Measurements from ENCODE around the gene SPESP1. TPM values are rescaled to one million over a fixed set of nuclear protein-coding genes. Genes with fewer than 3 reads are reported as not detected.

The SPESP1 gene
- total RNA-seq (not detected), polyA plus RNA-seq (1 to 10 TPM in 2 of 4 donors, under 1 TPM in 2; 0.33 to 3.8 (median 0.97) TPM)

DNA sequence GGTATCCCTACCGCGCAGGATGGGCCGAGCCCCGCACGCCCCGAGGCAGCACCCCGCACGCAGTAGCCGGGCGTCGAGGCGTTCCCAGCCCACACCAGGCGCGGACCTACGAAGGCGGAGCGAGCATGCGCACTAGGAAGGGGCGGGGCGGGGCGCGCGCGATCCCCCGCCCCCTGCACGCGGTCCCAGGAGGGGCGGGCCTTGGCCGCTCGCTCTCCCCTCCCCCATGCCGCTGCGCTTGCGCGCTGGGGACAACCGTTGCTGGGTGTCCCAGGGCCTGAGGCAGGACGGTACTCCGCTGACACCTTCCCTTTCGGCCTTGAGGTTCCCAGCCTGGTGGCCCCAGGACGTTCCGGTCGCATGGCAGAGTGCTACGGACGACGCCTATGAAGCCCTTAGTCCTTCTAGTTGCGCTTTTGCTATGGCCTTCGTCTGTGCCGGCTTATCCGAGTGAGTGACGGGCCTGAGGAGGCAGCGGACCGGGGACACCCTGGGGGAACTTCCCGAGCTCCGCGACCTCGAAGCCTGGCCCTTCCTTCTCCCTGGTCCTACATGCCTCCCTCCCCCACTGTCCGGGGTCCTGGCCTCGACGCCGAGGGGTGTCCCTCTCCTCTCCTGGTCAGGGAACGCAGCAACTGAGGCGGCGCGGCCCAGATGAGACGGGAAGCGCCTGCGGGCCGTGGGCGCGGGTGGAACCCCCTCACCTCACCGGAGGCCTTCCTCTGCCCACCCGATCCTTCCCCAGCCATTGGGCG lies at the start of gene SPESP1:
SPESP1 (plus strand) TSS at position 258 of the 755 bp plus-strand sequence; CDS start at position 387, 129 bp downstream.
- Histone ChIP-seq H3K4me1 (ENCODE audit: control insufficient read depth, insufficient read depth, low read length, poor library complexity, severe bottlenecking) (no peaks in the 10 kb centered on the region), H3K27ac (ENCODE audit: insufficient read depth, low read length, poor library complexity, severe bottlenecking) (no peak within 1 kb of the TSS), H3K36me3 (ENCODE audit: control insufficient read depth, insufficient read depth, low read length) (no peaks in the 10 kb centered on the region), H3K27me3 (ENCODE audit: control insufficient read depth, insufficient read depth, low read length) (peaks cover 2% of the 10 kb centered on the region), H3K4me3 (ENCODE audit: low read depth, low read length) (no peak within 1 kb of the TSS), H3K9me3 (ENCODE audit: control insufficient read depth in 2 of 2, low read length in 2 of 2) (no peaks in the 10 kb centered on the region)
- H3K9me3 Mint-ChIP-seq: peaks cover 0 to 2% (median 0%) of the 10 kb centered on the region in 7 donors
- peak; percentile 28 to 40 for ATAC-seq (ENCODE audit: low read depth in 2 of 2)
- no peak within 1 kb of the TSS for H3K27ac Mint-ChIP-seq
- DNase-seq: peak; percentile 6 to 32 (median 13)
- H3K36me3 Mint-ChIP-seq: no peaks in the 10 kb centered on the region
- H3K4me3 Mint-ChIP-seq: peak within 1 kb of the TSS in 1 of 4 donors; percentile 38
- peaks cover 0 to 4% (median 0%) of the 10 kb centered on the region in 4 donors for H3K4me1 Mint-ChIP-seq
- peaks cover 21% of the 10 kb centered on the region for H3K27me3 Mint-ChIP-seq

DNA sequence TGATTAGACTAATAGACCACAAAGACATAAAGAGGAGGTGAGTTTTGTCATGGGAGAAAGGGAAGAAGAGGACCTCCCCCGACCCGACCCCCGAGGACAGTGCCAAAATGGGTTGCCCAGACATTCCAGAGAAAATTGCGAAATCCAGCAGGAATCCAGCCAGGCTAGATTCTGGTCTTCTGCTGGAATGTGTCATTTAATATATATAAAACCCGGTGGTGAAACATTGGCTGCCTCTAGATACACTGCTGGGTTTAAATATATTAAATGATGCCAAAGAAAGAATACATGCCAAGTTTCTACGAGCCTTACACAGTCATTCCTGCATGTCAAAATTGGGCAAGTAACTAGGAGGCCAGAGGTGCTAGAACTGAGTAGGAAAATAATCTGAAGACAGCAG lies 45.3 kb upstream of the SPESP1 start:
- Histone ChIP-seq H3K36me3 (ENCODE audit: control insufficient read depth, insufficient read depth, low read length) (no peaks in the 10 kb centered on the region), H3K4me3 (ENCODE audit: low read depth, low read length) (no peak overlapping the region), H3K27ac (ENCODE audit: insufficient read depth, low read length, poor library complexity, severe bottlenecking) (no peak overlapping the region), H3K27me3 (ENCODE audit: control insufficient read depth, insufficient read depth, low read length) (peaks cover 3% of the 10 kb centered on the region), H3K9me3 (ENCODE audit: control insufficient read depth in 2 of 2, low read length in 2 of 2) (no peaks in the 10 kb centered on the region), H3K4me1 (ENCODE audit: control insufficient read depth, insufficient read depth, low read length, poor library complexity, severe bottlenecking) (no peaks in the 10 kb centered on the region)
- Mint-ChIP-seq H3K36me3 (no peaks in the 10 kb centered on the region), H3K27ac (no peak overlapping the region), H3K27me3 (peaks cover 24% of the 10 kb centered on the region), H3K4me1 (no peaks in the 10 kb centered on the region), H3K4me3 (no peak overlapping the region), H3K9me3 (no peaks in the 10 kb centered on the region)
- ATAC-seq (ENCODE audit: low read depth in 2 of 2) (no peak), DNase-seq (no peak)

DNA sequence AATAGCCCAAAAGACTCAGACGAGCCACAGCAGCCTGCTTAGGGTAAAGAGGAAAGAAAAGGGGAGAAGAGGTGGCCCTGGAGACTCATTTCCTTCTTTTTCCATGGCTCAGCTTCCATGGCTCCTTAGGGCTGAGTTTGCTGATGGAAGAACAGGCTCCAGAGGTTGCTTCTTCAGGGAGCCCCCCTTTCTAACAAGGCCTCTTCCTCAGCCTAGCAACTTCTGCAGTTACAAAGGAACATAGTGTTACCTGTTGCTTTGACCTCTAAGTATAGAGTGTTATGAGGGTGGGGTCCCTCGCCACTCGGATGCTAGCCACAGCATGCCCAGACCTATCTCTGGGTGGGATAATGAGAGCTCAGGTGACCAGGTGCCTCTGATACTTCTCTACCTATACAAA lies 43.2 kb upstream of the SPESP1 start:
- no peak overlapping the region for H3K27ac Mint-ChIP-seq
- no peaks in the 10 kb centered on the region for H3K36me3 ChIP-seq (ENCODE audit: control insufficient read depth, insufficient read depth, low read length)
- DNase-seq (no peak), ATAC-seq (ENCODE audit: low read depth in 2 of 2) (no peak)
- no peak overlapping the region for H3K27ac ChIP-seq (ENCODE audit: insufficient read depth, low read length, poor library complexity, severe bottlenecking)
- no peak overlapping the region for H3K4me3 ChIP-seq (ENCODE audit: low read depth, low read length)
- H3K4me1 Mint-ChIP-seq: no peaks in the 10 kb centered on the region
- peaks cover 3% of the 10 kb centered on the region for H3K27me3 ChIP-seq (ENCODE audit: control insufficient read depth, insufficient read depth, low read length)
- H3K9me3 ChIP-seq (ENCODE audit: control insufficient read depth in 2 of 2, low read length in 2 of 2): no peaks in the 10 kb centered on the region
- H3K9me3 Mint-ChIP-seq: no peaks in the 10 kb centered on the region
- no peaks in the 10 kb centered on the region for H3K36me3 Mint-ChIP-seq
- H3K4me3 Mint-ChIP-seq: no peak overlapping the region
- no peaks in the 10 kb centered on the region for H3K4me1 ChIP-seq (ENCODE audit: control insufficient read depth, insufficient read depth, low read length, poor library complexity, severe bottlenecking)
- H3K27me3 Mint-ChIP-seq: peaks cover 33% of the 10 kb centered on the region

DNA sequence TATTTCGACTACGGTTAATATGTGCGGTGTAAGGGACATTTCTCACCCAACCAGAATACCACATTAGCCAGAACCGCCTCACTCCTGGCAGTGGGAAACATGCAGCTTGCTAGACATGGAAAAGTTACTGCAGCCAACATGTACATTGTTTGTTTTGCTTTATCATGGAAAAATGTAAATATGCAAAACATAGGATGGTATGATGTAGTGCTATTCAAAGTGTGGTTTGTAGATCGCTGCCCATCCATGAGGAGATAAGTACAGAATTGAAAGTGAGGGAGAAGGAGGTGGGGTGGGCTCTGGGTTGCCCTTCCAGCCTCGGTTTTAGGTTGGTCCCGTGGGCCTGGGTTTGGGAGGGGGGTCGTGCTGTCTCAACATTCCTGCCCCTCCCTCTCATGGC lies 42.5 kb upstream of the SPESP1 start:
- ATAC-seq (ENCODE audit: low read depth in 2 of 2) (no peak), DNase-seq (no peak)
- Histone ChIP-seq H3K4me1 (ENCODE audit: control insufficient read depth, insufficient read depth, low read length, poor library complexity, severe bottlenecking) (no peaks in the 10 kb centered on the region), H3K27ac (ENCODE audit: insufficient read depth, low read length, poor library complexity, severe bottlenecking) (no peak overlapping the region), H3K4me3 (ENCODE audit: low read depth, low read length) (no peak overlapping the region), H3K36me3 (ENCODE audit: control insufficient read depth, insufficient read depth, low read length) (no peaks in the 10 kb centered on the region), H3K27me3 (ENCODE audit: control insufficient read depth, insufficient read depth, low read length) (peaks cover 3% of the 10 kb centered on the region), H3K9me3 (ENCODE audit: control insufficient read depth in 2 of 2, low read length in 2 of 2) (no peaks in the 10 kb centered on the region)
- Mint-ChIP-seq H3K4me1 (no peaks in the 10 kb centered on the region), H3K4me3 (no peak overlapping the region), H3K27ac (no peak overlapping the region), H3K9me3 (no peaks in the 10 kb centered on the region), H3K36me3 (no peaks in the 10 kb centered on the region), H3K27me3 (peaks cover 39% of the 10 kb centered on the region)

DNA sequence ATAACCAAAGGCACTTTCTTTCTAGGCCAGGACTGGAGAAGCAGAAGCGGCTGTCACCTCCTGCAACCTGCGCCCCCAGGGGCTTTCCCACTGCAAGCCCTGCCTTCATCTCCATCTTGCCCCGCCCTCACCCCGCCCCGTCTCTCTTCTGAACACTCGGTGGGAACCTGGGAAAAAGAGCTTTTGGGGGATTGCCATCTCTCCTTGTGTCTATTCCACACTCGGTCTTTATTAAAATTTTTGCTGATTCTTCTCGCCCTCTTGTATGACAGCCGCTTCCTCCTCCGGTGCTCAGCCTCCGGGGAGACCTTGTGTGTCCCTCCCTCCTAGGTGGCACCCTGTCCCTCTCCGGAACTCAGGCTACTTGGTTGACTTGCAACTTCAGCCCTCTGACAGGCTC lies 41.9 kb upstream of the SPESP1 start:
- no peaks in the 10 kb centered on the region for H3K36me3 Mint-ChIP-seq
- Histone ChIP-seq H3K27ac (ENCODE audit: insufficient read depth, low read length, poor library complexity, severe bottlenecking) (no peak overlapping the region), H3K4me1 (ENCODE audit: control insufficient read depth, insufficient read depth, low read length, poor library complexity, severe bottlenecking) (no peaks in the 10 kb centered on the region), H3K4me3 (ENCODE audit: low read depth, low read length) (no peak overlapping the region), H3K27me3 (ENCODE audit: control insufficient read depth, insufficient read depth, low read length) (peaks cover 3% of the 10 kb centered on the region), H3K36me3 (ENCODE audit: control insufficient read depth, insufficient read depth, low read length) (no peaks in the 10 kb centered on the region), H3K9me3 (ENCODE audit: control insufficient read depth in 2 of 2, low read length in 2 of 2) (no peaks in the 10 kb centered on the region)
- peaks cover 0 to 2% (median 0%) of the 10 kb centered on the region in 7 donors for H3K9me3 Mint-ChIP-seq
- no peak overlapping the region for H3K27ac Mint-ChIP-seq
- no peaks in the 10 kb centered on the region for H3K4me1 Mint-ChIP-seq
- peaks cover 42% of the 10 kb centered on the region for H3K27me3 Mint-ChIP-seq
- DNase-seq (no peak), ATAC-seq (ENCODE audit: low read depth in 2 of 2) (no peak)
- peak overlapping the region in 1 of 4 donors; percentile 59 for H3K4me3 Mint-ChIP-seq

DNA sequence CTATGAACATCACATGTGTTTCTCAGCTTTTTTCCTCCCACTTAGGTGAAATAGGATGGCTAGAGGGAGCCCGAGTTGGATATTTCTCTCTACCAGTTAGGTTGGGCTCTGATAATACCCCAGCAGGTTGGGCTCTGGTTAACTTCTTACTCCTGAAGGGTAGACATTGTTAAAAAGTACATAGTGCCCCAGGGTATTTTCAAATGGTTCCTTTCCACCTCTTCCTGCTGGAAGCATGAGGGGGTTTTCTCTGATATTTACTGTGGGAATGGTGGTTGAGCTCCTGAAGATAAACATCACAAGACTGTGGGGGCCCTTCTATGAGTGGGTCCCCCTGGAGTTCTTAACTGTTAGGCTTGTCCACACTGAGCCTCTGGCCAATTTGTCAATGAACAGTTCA lies 36.1 kb upstream of the SPESP1 start:
- H3K36me3 ChIP-seq (ENCODE audit: control insufficient read depth, insufficient read depth, low read length): no peaks in the 10 kb centered on the region
- DNase-seq: no peak
- H3K9me3 ChIP-seq (ENCODE audit: control insufficient read depth in 2 of 2, low read length in 2 of 2): no peaks in the 10 kb centered on the region
- Mint-ChIP-seq H3K4me3 (no peak overlapping the region), H3K4me1 (no peaks in the 10 kb centered on the region), H3K36me3 (no peaks in the 10 kb centered on the region), H3K27me3 (peaks cover 44% of the 10 kb centered on the region), H3K27ac (no peak overlapping the region), H3K9me3 (peaks cover 0 to 3% (median 0%) of the 10 kb centered on the region in 7 donors)
- H3K4me3 ChIP-seq (ENCODE audit: low read depth, low read length): no peak overlapping the region
- peaks cover 5% of the 10 kb centered on the region for H3K27me3 ChIP-seq (ENCODE audit: control insufficient read depth, insufficient read depth, low read length)
- no peak for ATAC-seq (ENCODE audit: low read depth in 2 of 2)
- H3K4me1 ChIP-seq (ENCODE audit: control insufficient read depth, insufficient read depth, low read length, poor library complexity, severe bottlenecking): no peaks in the 10 kb centered on the region
- H3K27ac ChIP-seq (ENCODE audit: insufficient read depth, low read length, poor library complexity, severe bottlenecking): no peak overlapping the region

DNA sequence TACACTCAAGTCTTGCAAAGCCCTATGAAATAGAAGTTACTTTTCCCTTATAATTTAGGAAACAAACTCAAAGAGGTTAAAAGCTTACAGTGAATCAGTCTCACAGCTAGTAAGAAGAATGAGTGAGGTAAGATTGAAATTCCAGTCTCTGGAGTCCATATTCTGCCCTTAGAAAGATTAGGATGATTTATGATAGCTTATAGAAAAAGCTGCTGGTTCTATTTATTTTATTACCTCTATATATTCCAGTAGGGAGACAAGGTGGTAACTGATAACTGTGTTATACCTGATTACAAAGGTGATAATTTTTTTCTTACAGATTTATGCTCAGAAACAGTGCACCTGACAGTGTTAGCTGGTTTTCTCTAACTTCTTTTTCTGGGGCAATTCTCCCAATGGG lies 34.1 kb upstream of the SPESP1 start:
- H3K36me3 Mint-ChIP-seq: no peaks in the 10 kb centered on the region
- no peak overlapping the region for H3K4me3 ChIP-seq (ENCODE audit: low read depth, low read length)
- no peak overlapping the region for H3K27ac Mint-ChIP-seq
- peaks cover 44% of the 10 kb centered on the region for H3K27me3 Mint-ChIP-seq
- H3K27me3 ChIP-seq (ENCODE audit: control insufficient read depth, insufficient read depth, low read length): peaks cover 5% of the 10 kb centered on the region
- DNase-seq: no peak
- H3K4me1 ChIP-seq (ENCODE audit: control insufficient read depth, insufficient read depth, low read length, poor library complexity, severe bottlenecking): no peaks in the 10 kb centered on the region
- H3K4me1 Mint-ChIP-seq: peaks cover 0 to 2% (median 0%) of the 10 kb centered on the region in 4 donors
- no peaks in the 10 kb centered on the region for H3K9me3 ChIP-seq (ENCODE audit: control insufficient read depth in 2 of 2, low read length in 2 of 2)
- peaks cover 0 to 3% (median 0%) of the 10 kb centered on the region in 7 donors for H3K9me3 Mint-ChIP-seq
- no peaks in the 10 kb centered on the region for H3K36me3 ChIP-seq (ENCODE audit: control insufficient read depth, insufficient read depth, low read length)
- H3K4me3 Mint-ChIP-seq: no peak overlapping the region
- H3K27ac ChIP-seq (ENCODE audit: insufficient read depth, low read length, poor library complexity, severe bottlenecking): no peak overlapping the region
- no peak for ATAC-seq (ENCODE audit: low read depth in 2 of 2)

DNA sequence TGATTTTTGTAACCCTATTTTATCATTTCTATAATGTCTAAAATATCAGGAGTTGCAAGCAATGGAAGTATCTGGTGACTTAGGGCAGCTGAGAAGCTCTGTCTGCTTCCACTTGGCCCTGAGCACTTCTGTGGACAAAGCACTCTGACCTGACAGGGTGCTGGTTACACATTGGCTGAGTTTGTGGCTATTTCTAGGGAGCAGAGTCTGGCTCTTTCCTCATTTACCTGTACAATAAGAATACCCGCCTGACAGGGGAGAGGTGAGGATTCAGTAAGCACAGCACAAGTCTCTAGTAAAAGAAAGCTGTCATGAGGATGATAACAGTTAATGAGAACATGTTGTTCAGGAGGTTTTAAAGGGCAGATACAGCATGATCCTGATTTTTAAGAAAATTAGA lies 33.3 kb upstream of the SPESP1 start:
- H3K4me3 Mint-ChIP-seq: no peak overlapping the region
- no peak for DNase-seq
- H3K36me3 ChIP-seq (ENCODE audit: control insufficient read depth, insufficient read depth, low read length): no peaks in the 10 kb centered on the region
- no peaks in the 10 kb centered on the region for H3K4me1 ChIP-seq (ENCODE audit: control insufficient read depth, insufficient read depth, low read length, poor library complexity, severe bottlenecking)
- H3K27me3 ChIP-seq (ENCODE audit: control insufficient read depth, insufficient read depth, low read length): peaks cover 5% of the 10 kb centered on the region
- ATAC-seq (ENCODE audit: low read depth in 2 of 2): no peak
- H3K9me3 Mint-ChIP-seq: peaks cover 0 to 3% (median 0%) of the 10 kb centered on the region in 7 donors
- H3K4me1 Mint-ChIP-seq: peaks cover 0 to 2% (median 0%) of the 10 kb centered on the region in 4 donors
- H3K9me3 ChIP-seq (ENCODE audit: control insufficient read depth in 2 of 2, low read length in 2 of 2): no peaks in the 10 kb centered on the region
- no peak overlapping the region for H3K4me3 ChIP-seq (ENCODE audit: low read depth, low read length)
- H3K27ac Mint-ChIP-seq: no peak overlapping the region
- no peak overlapping the region for H3K27ac ChIP-seq (ENCODE audit: insufficient read depth, low read length, poor library complexity, severe bottlenecking)
- peaks cover 44% of the 10 kb centered on the region for H3K27me3 Mint-ChIP-seq
- H3K36me3 Mint-ChIP-seq: no peaks in the 10 kb centered on the region
